Measurements from ENCODE around the gene FAM13A. TPM values are rescaled to one million over a fixed set of nuclear protein-coding genes. Genes with fewer than 3 reads are reported as not detected.

Gene FAM13A
- total and polyA plus RNA-seq, 9 of the 15 experiments (the other 6 are each of a cell fraction or from before 2014, with no cell fraction given), result 11.3 to 23.3 (median 14.7) TPM

GRCh38 chr4:88826771-88827170 lies 230.2 kb downstream of the FAM13A start:
- Histone ChIP-seq H3K4me2 (ENCODE audit: insufficient read depth, low read length) (no peak overlapping the region), H3K79me2 (ENCODE audit: control insufficient read depth, insufficient read depth, low read length) (peaks cover 11% of the 10 kb centered on the region; the same call in 2 of the 3 replicates), H3K27me3 (ENCODE audit: control insufficient read depth in 2 of 2, insufficient read depth in 2 of 2, low read length in 2 of 2) (no peaks in the 10 kb centered on the region), H3K36me3 (ENCODE audit: control insufficient read depth, insufficient read depth, low read length) (no peaks in the 10 kb centered on the region), H3K27ac (ENCODE audit: extremely low read depth, low read depth, low read length) (no peak overlapping the region), H3K4me1 (replicated peaks in 1 of 2; ENCODE audit: control insufficient read depth in 2 of 2, insufficient read depth in 2 of 2, low read length in 2 of 2) (peaks cover 0 to 4% of the 10 kb centered on the region in 2 experiments; a peak in 1 of 5 replicates), H3K9ac (ENCODE audit: insufficient read depth in 1 of 2, low read depth in 2 of 2, low read length in 2 of 2) (no peak overlapping the region), H4K20me1 (replicated peaks; ENCODE audit: control insufficient read depth, insufficient read depth, low read length) (no peaks in the 10 kb centered on the region), H3K4me3 (no peak overlapping the region), H3K9me1 (ENCODE audit: control insufficient read depth, insufficient read depth, low read length) (no peaks in the 10 kb centered on the region), H3K9me3 (replicated peaks; ENCODE audit: control insufficient read depth, insufficient read depth, low read depth, low read length) (no peaks in the 10 kb centered on the region), H2AFZ (ENCODE audit: low read depth, low read length) (no peak overlapping the region)
- WGBS (ENCODE audit: insufficient coverage, low coverage, missing lambda C conversion rate), result 33% methylated on average over 1 of the region's 2 CpGs
- DNase-seq (ENCODE audit: extremely low read depth in 1 of 4, low spot score in 3 of 4) (no peak), ATAC-seq (no peak), FAIRE-seq (no peak)
- no peak for TF ChIP-seq ZSCAN29 (IDR thresholded peaks at IDR 0.05)
- no peak for TF ChIP-seq BRD9 (IDR thresholded peaks at IDR 0.05; ENCODE audit: low read depth, partially characterized antibody)
- TF ChIP-seq MEIS2 (IDR thresholded peaks at IDR 0.05; ENCODE audit: partially characterized antibody), result no peak
- TF ChIP-seq SNAPC5 (CRISPR knock-in tag; IDR thresholded peaks at IDR 0.05), result no peak
- TF ChIP-seq ZNF347 (CRISPR knock-in tag; IDR thresholded peaks at IDR 0.05; ENCODE audit: low read depth), result no peak
- no peak for TF ChIP-seq NKRF (IDR thresholded peaks at IDR 0.05; ENCODE audit: borderline replicate concordance)
- no peak for TF ChIP-seq POLR2H (tag; IDR thresholded peaks at IDR 0.05; ENCODE audit: low read depth)
- intact Hi-C loops (cut with micrococcal nuclease) (no loop called here), in situ Hi-C loops (cut with MboI) (no loop called here)
- ChIA-PET POLR2A (no interaction called here), CTCF (ENCODE audit: low intra/inter-chr PET ratio) (no interaction called here)
- no TSS peak for BruUV-seq (replicated peaks)

All from K562 (cell line).